PC-3 (cell line): ENCODE measurements around the gene PDYN.

Experiments used
- CTCF ChIP-seq: fragments of 300-600 bp; sonication (generic); conservative IDR thresholded peaks from 2 replicates; pipeline ENCODE4 v1.5.1; 2017; ENCODE audit warnings: antibody characterized with exemption, low read depth, mild to moderate bottlenecking, low read length
- EZH2 ChIP-seq: fragments of 300-600 bp; sonication (generic); IDR thresholded peaks from one replicate; pipeline ENCODE4 v1.6.1; 2017; ENCODE audit warnings: antibody characterized with exemption, mild to moderate bottlenecking, low read length; ENCODE audit not compliant: unreplicated experiment

- TF ChIP-seq CTCF (no peak), EZH2 (no peak)
Observed at GRCh38 chr20:1950836-1951235, 43.0 kb downstream of the PDYN start.
